ENCODE results near the gene DARS2. TPM values are rescaled to one million over a fixed set of nuclear protein-coding genes. Genes with fewer than 3 reads are reported as not detected.

Gene DARS2
- total and polyA plus RNA-seq, 7 experiments from 2014 or later: 3.6 to 26.0 (median 13.2) TPM

GRCh38 chr1:173862769-173863223, 38.3 kb downstream of the DARS2 start:
- intact Hi-C loops (cut with micrococcal nuclease): no loop called here

GRCh38 chr1:173863224-173864161, 39.0 kb downstream of the DARS2 start:
- peaks cover 0 to 5% (median 0%) of the 10 kb centered on the region in 11 donors for H3K9me3 Mint-ChIP-seq
- H3K27ac Mint-ChIP-seq: peak overlapping the region in 5 of 9 donors; percentile 4 to 69 (median 21)
- intact Hi-C loops (cut with micrococcal nuclease): no loop called here
- H3K4me1 ChIP-seq (ENCODE audit: control insufficient read depth in 2 of 2, insufficient read depth in 2 of 2, low read length in 2 of 2): peaks cover 19 to 33% of the 10 kb centered on the region in 2 donors
- POLR2A ChIA-PET: interaction anchor here (1.0 to 2.1 kb wide), 4 partner anchors 11 to 434 kb away, joined by 3 to 7 read pairs (median 3); partner anchors contain the start of genes CENPL and DARS2
- peak overlapping the region in 2 of 10 donors; percentile 25 to 95 for H3K4me3 Mint-ChIP-seq
- CTCF ChIA-PET: interaction anchor here (0.6 kb wide), 4 partner anchors 10 to 148 kb away, joined by 3 to 5 read pairs (median 3); no protein-coding TSS in a partner anchor
- peaks cover 0 to 4% (median 0%) of the 10 kb centered on the region in 5 donors for H3K27me3 Mint-ChIP-seq
- no peak for ATAC-seq
- H3K4me3 ChIP-seq (ENCODE audit: low read length): no peak overlapping the region
- no peaks in the 10 kb centered on the region for H3K9me3 ChIP-seq (ENCODE audit: control insufficient read depth in 2 of 3, low read length in 3 of 3)
- H3K27ac ChIP-seq (ENCODE audit: low read depth, low read length): no peak overlapping the region
- H3K27me3 ChIP-seq (ENCODE audit: control insufficient read depth in 2 of 2, insufficient read depth in 2 of 2, low read length in 2 of 2): no peaks in the 10 kb centered on the region
- peaks cover 26 to 43% (median 35%) of the 10 kb centered on the region in 7 donors for H3K4me1 Mint-ChIP-seq
- H3K36me3 ChIP-seq (ENCODE audit: control insufficient read depth in 2 of 3, insufficient read depth in 3 of 3, low read length in 3 of 3): peaks cover 3 to 48% (median 19%) of the 10 kb centered on the region in 3 experiments
- no peak for DNase-seq
- peaks cover 16 to 49% (median 39%) of the 10 kb centered on the region in 5 donors for H3K36me3 Mint-ChIP-seq

More at GRCh38 chr1:173862769-173863223, 38.3 kb downstream of the DARS2 start:
- peaks cover 19 to 33% of the 10 kb centered on the region in 2 donors for H3K4me1 ChIP-seq (ENCODE audit: control insufficient read depth in 2 of 2, insufficient read depth in 2 of 2, low read length in 2 of 2)
- POLR2A ChIA-PET: interaction anchor here (2.1 kb wide), 1 partner anchor 38 kb away, joined by 7 read pairs; the partner anchor contains the start of genes CENPL and DARS2
- Mint-ChIP-seq H3K36me3 (peaks cover 16 to 53% (median 43%) of the 10 kb centered on the region in 5 donors), H3K27me3 (peaks cover 0 to 1% (median 0%) of the 10 kb centered on the region in 5 donors), H3K4me1 (peaks cover 26 to 41% (median 35%) of the 10 kb centered on the region in 7 donors), H3K9me3 (peaks cover 0 to 3% (median 0%) of the 10 kb centered on the region in 11 donors), H3K27ac (peak overlapping the region in 3 of 9 donors; percentile 4 to 69 (median 23)), H3K4me3 (no peak overlapping the region)
- CTCF ChIA-PET: interaction anchor here (0.6 kb wide), 1 partner anchor 149 kb away, joined by 3 read pairs; no protein-coding TSS in a partner anchor
- peaks cover 3 to 48% (median 19%) of the 10 kb centered on the region in 3 experiments for H3K36me3 ChIP-seq (ENCODE audit: control insufficient read depth in 2 of 3, insufficient read depth in 3 of 3, low read length in 3 of 3)
- ATAC-seq: no peak
- H3K4me3 ChIP-seq (ENCODE audit: low read length): no peak overlapping the region
- no peaks in the 10 kb centered on the region for H3K27me3 ChIP-seq (ENCODE audit: control insufficient read depth in 2 of 2, insufficient read depth in 2 of 2, low read length in 2 of 2)
- DNase-seq: no peak
- H3K9me3 ChIP-seq (ENCODE audit: control insufficient read depth in 2 of 3, low read length in 3 of 3): no peaks in the 10 kb centered on the region
- H3K27ac ChIP-seq (ENCODE audit: low read depth, low read length): no peak overlapping the region

GRCh38 chr1:173864179-173864867, 39.9 kb downstream of the DARS2 start:
- no peak overlapping the region for H3K4me3 ChIP-seq (ENCODE audit: low read length)
- Mint-ChIP-seq H3K27me3 (peaks cover 0 to 4% (median 0%) of the 10 kb centered on the region in 5 donors), H3K27ac (peak overlapping the region in 6 of 9 donors; percentile 31 to 95 (median 59)), H3K9me3 (peaks cover 0 to 5% (median 0%) of the 10 kb centered on the region in 11 donors), H3K4me3 (peak overlapping the region in 8 of 10 donors; percentile 0 to 96 (median 34)), H3K36me3 (peaks cover 16 to 49% (median 39%) of the 10 kb centered on the region in 5 donors), H3K4me1 (peaks cover 32 to 50% (median 41%) of the 10 kb centered on the region in 7 donors)
- H3K9me3 ChIP-seq (ENCODE audit: control insufficient read depth in 2 of 3, low read length in 3 of 3): no peaks in the 10 kb centered on the region
- ATAC-seq (no peak), DNase-seq (no peak)
- peaks cover 23 to 36% of the 10 kb centered on the region in 2 donors for H3K4me1 ChIP-seq (ENCODE audit: control insufficient read depth in 2 of 2, insufficient read depth in 2 of 2, low read length in 2 of 2)
- intact Hi-C loops (cut with micrococcal nuclease): no loop called here
- H3K36me3 ChIP-seq (ENCODE audit: control insufficient read depth in 2 of 3, insufficient read depth in 3 of 3, low read length in 3 of 3): peaks cover 3 to 48% (median 19%) of the 10 kb centered on the region in 3 experiments
- ChIA-PET POLR2A (interaction anchor here (0.7 to 2.4 kb wide), 7 partner anchors 10 to 435 kb away, joined by 3 to 9 read pairs (median 3); partner anchors contain the start of genes CENPL and DARS2), CTCF (interaction anchor here (0.6 to 0.7 kb wide), 5 partner anchors 9 to 479 kb away, joined by 3 to 5 read pairs (median 3); no protein-coding TSS in a partner anchor)
- peak overlapping the region; percentile 73 for H3K27ac ChIP-seq (ENCODE audit: low read depth, low read length)
- no peaks in the 10 kb centered on the region for H3K27me3 ChIP-seq (ENCODE audit: control insufficient read depth in 2 of 2, insufficient read depth in 2 of 2, low read length in 2 of 2)

- intact Hi-C loops (cut with micrococcal nuclease): loop anchor here (5.0 kb wide), 4 partner anchors 67 to 1423 kb away; partner anchors contain the start of genes KIAA0040 (in 1 of the 2) and PIGC (in 1 of the 2)
- no peaks in the 10 kb centered on the region for H3K9me3 ChIP-seq (ENCODE audit: control insufficient read depth in 2 of 3, low read length in 3 of 3)
- ATAC-seq (no peak), DNase-seq (no peak)
- Mint-ChIP-seq H3K36me3 (peaks cover 16 to 48% (median 38%) of the 10 kb centered on the region in 5 donors), H3K4me1 (peaks cover 37 to 63% (median 54%) of the 10 kb centered on the region in 7 donors), H3K9me3 (peaks cover 0 to 5% (median 0%) of the 10 kb centered on the region in 11 donors), H3K4me3 (peak overlapping the region in 9 of 10 donors; percentile 52 to 98 (median 95)), H3K27ac (peak overlapping the region in 8 of 9 donors; percentile 50 to 99 (median 94)), H3K27me3 (peaks cover 0 to 4% (median 0%) of the 10 kb centered on the region in 5 donors)
- no peaks in the 10 kb centered on the region for H3K27me3 ChIP-seq (ENCODE audit: control insufficient read depth in 2 of 2, insufficient read depth in 2 of 2, low read length in 2 of 2)
- ChIA-PET CTCF (interaction anchor here (1.4 kb wide), 1 partner anchor 435 kb away, joined by 3 read pairs; no protein-coding TSS in a partner anchor), POLR2A (interaction anchor here (1.2 to 2.4 kb wide), 2 partner anchors 11 to 42 kb away, joined by 5 to 9 read pairs; partner anchors contain the start of gene DARS2)
- peak overlapping the region; percentile 73 for H3K27ac ChIP-seq (ENCODE audit: low read depth, low read length)
- H3K4me3 ChIP-seq (ENCODE audit: low read length): peak overlapping the region; percentile 14
- peaks cover 3 to 51% (median 19%) of the 10 kb centered on the region in 3 experiments for H3K36me3 ChIP-seq (ENCODE audit: control insufficient read depth in 2 of 3, insufficient read depth in 3 of 3, low read length in 3 of 3)
- H3K4me1 ChIP-seq (ENCODE audit: control insufficient read depth in 2 of 2, insufficient read depth in 2 of 2, low read length in 2 of 2): peaks cover 34 to 47% of the 10 kb centered on the region in 2 donors
Measured at GRCh38 chr1:173865468-173866164, 41.1 kb downstream of the DARS2 start.

GRCh38 chr1:173866413-173867115, 42.1 kb downstream of the DARS2 start:
- Histone ChIP-seq H3K27me3 (ENCODE audit: control insufficient read depth in 2 of 2, insufficient read depth in 2 of 2, low read length in 2 of 2) (no peaks in the 10 kb centered on the region), H3K27ac (ENCODE audit: low read depth, low read length) (peak overlapping the region; percentile 73), H3K4me3 (ENCODE audit: low read length) (peak overlapping the region; percentile 88), H3K4me1 (ENCODE audit: control insufficient read depth in 2 of 2, insufficient read depth in 2 of 2, low read length in 2 of 2) (peaks cover 42 to 56% of the 10 kb centered on the region in 2 donors), H3K36me3 (ENCODE audit: control insufficient read depth in 2 of 3, insufficient read depth in 3 of 3, low read length in 3 of 3) (peaks cover 3 to 60% (median 19%) of the 10 kb centered on the region in 3 experiments), H3K9me3 (ENCODE audit: control insufficient read depth in 2 of 3, low read length in 3 of 3) (no peaks in the 10 kb centered on the region)
- ATAC-seq (no peak), DNase-seq (no peak)
- Mint-ChIP-seq H3K27me3 (peaks cover 0 to 4% (median 0%) of the 10 kb centered on the region in 5 donors), H3K9me3 (peaks cover 0 to 5% (median 0%) of the 10 kb centered on the region in 11 donors), H3K36me3 (peaks cover 16 to 53% (median 44%) of the 10 kb centered on the region in 5 donors), H3K27ac (peak overlapping the region; percentile 85 to 99 (median 97)), H3K4me1 (peaks cover 44 to 72% (median 64%) of the 10 kb centered on the region in 7 donors), H3K4me3 (peak overlapping the region; percentile 92 to 98 (median 95))
- intact Hi-C loops (cut with micrococcal nuclease): loop anchor here (5.0 kb wide), 4 partner anchors 66 to 1424 kb away; partner anchors contain the start of genes KIAA0040 (in 1 of the 2) and PIGC (in 1 of the 2)
- CTCF ChIA-PET: no interaction called here
- POLR2A ChIA-PET: interaction anchor here (1.2 to 3.5 kb wide), 3 partner anchors 12 to 294 kb away, joined by 5 to 16 read pairs (median 9); partner anchors contain the start of genes DARS2 and RABGAP1L

Measured in naive thymus-derived CD4-positive, alpha-beta T cell (primary cell).